Neural cell (in vitro differentiated cells): Measurements from ENCODE around the gene A2M. TPM values are rescaled to one million over a fixed set of nuclear protein-coding genes. Genes with fewer than 3 reads are reported as not detected.

Source experiments
- H2AFZ ChIP-seq: fragments of 200-600, 300-800 bp; sonication (generic), shearing (Covaris generic); 2 replicates; pipeline ENCODE4 v1.6.0; 2014; ENCODE audit warnings: low read depth, mild to moderate bottlenecking, antibody characterized with exemption, low read length, moderate library complexity
- H3F3A ChIP-seq: fragments of 200-600 bp; shearing (Covaris generic); 2 replicates; pipeline ENCODE4 v1.6.1; 2016; ENCODE audit warnings: mild to moderate bottlenecking, moderate library complexity, mixed read lengths, antibody characterized with exemption, low read length; ENCODE audit not compliant: insufficient read depth, poor library complexity, severe bottlenecking
- H3K27ac ChIP-seq: fragments of 200-600, 300-800 bp; sonication (generic), shearing (Covaris generic); 2 replicates; pipeline ENCODE4 v1.5.1; 2014; ENCODE audit warnings: mild to moderate bottlenecking, low read length, moderate library complexity
- H3K27me3 ChIP-seq: fragments of 300-800, 200-600 bp; sonication (generic), shearing (Covaris generic); 2 replicates; pipeline ENCODE4 v1.6.0; 2014; ENCODE audit warnings: mild to moderate bottlenecking, low read depth, low read length, moderate library complexity; ENCODE audit not compliant: insufficient read depth
- H3K36me3 ChIP-seq: fragments of 300-800, 200-600 bp; sonication (generic), shearing (Covaris generic); 2 replicates; pipeline ENCODE4 v1.5.1; 2014; ENCODE audit warnings: mild to moderate bottlenecking, antibody characterized with exemption, low read length, moderate library complexity; ENCODE audit not compliant: insufficient read depth
- H3K4me2 ChIP-seq: fragments of 300-800, 200-600 bp; sonication (generic), shearing (Covaris generic); 2 replicates; pipeline ENCODE4 v1.6.0; 2014; ENCODE audit warnings: mild to moderate bottlenecking, low read length
- H3K4me3 ChIP-seq: fragments of 300-800, 200-600 bp; sonication (generic), shearing (Covaris generic); 2 replicates; pipeline ENCODE4 v1.5.1; 2014; ENCODE audit warnings: mild to moderate bottlenecking, low read length, moderate library complexity
- H3K79me2 ChIP-seq: fragments of 200-600 bp; shearing (Covaris generic); replicated peaks from 2 replicates; pipeline ENCODE4 v1.6.0; 2014; ENCODE audit warnings: mild to moderate bottlenecking, low read length, moderate library complexity; ENCODE audit not compliant: insufficient read depth
- H3K9ac ChIP-seq: fragments of 300-800, 200-600 bp; sonication (generic), shearing (Covaris generic); 2 replicates; pipeline ENCODE4 v1.6.1; 2016; ENCODE audit warnings: mild to moderate bottlenecking, low read length, mixed read lengths
- H3K9me2 ChIP-seq: fragments of 200-600 bp; shearing (Covaris generic); 2 replicates; pipeline ENCODE4 v1.6.1; 2016; ENCODE audit warnings: mild to moderate bottlenecking, low read length, mixed read lengths; ENCODE audit not compliant: insufficient read depth
- H3K9me3 ChIP-seq: fragments of 200-600, 300-800 bp; sonication (generic), shearing (Covaris generic); 2 replicates; pipeline ENCODE4 v1.6.1; 2016; ENCODE audit warnings: mild to moderate bottlenecking, mixed run types, low read length, moderate library complexity, mixed read lengths
- H4K20me1 ChIP-seq: fragments of 200-600 bp; shearing (Covaris generic); 2 replicates; pipeline ENCODE4 v1.6.1; 2016; ENCODE audit warnings: mild to moderate bottlenecking, mixed run types; ENCODE audit not compliant: insufficient read depth
- CTCF ChIP-seq: fragments of 450-650 bp; IDR thresholded peaks from 2 replicates; pipeline ENCODE4 v1.5.1; 2014; ENCODE audit warnings: antibody characterized with exemption, mild to moderate bottlenecking, moderate library complexity; ENCODE audit not compliant: poor library complexity, severe bottlenecking
- EP300 ChIP-seq: fragments of 450-650 bp; conservative IDR thresholded peaks from 2 replicates; pipeline ENCODE4 v1.6.1; 2014; ENCODE audit warnings: antibody characterized with exemption, mild to moderate bottlenecking, moderate library complexity; ENCODE audit not compliant: poor library complexity, severe bottlenecking
- EZH2 ChIP-seq: fragments of 200-600, 300-800 bp; shearing (Covaris generic), sonication (generic); IDR thresholded peaks from 2 replicates; pipeline ENCODE4 v1.6.1; 2014; ENCODE audit warnings: antibody characterized with exemption, low read length, borderline replicate concordance, mild to moderate bottlenecking; ENCODE audit not compliant: insufficient read depth, poor library complexity, severe bottlenecking
- MXI1 ChIP-seq: fragments of 450-650 bp; conservative IDR thresholded peaks from 2 replicates; pipeline ENCODE4 v1.6.1; 2014; ENCODE audit warnings: antibody characterized with exemption, mild to moderate bottlenecking; ENCODE audit not compliant: poor library complexity, severe bottlenecking
- POLR2AphosphoS5 ChIP-seq: IDR thresholded peaks from 2 replicates; pipeline ENCODE4 v1.6.1; 2012
- RAD21 ChIP-seq: fragments of 450-650 bp; conservative IDR thresholded peaks from 2 replicates; pipeline ENCODE4 v1.6.1; 2014; ENCODE audit warnings: antibody characterized with exemption, mild to moderate bottlenecking, moderate library complexity
- REST ChIP-seq: IDR thresholded peaks from 2 replicates; pipeline ENCODE4 v1.6.1; 2012; ENCODE audit warnings: borderline replicate concordance
- SMC3 ChIP-seq: fragments of 450-650 bp; conservative IDR thresholded peaks from 2 replicates; pipeline ENCODE4 v1.6.1; 2014; ENCODE audit warnings: antibody characterized with exemption, mild to moderate bottlenecking, moderate library complexity; ENCODE audit not compliant: poor library complexity
- TAF1 ChIP-seq: IDR thresholded peaks from 2 replicates; pipeline ENCODE4 v1.6.1; 2012; ENCODE audit warnings: low read depth
- polyA plus RNA-seq: library from polyadenylated mRNA; depleted of rRNA; stranded (reverse); fragments of >200 nt; gene quantifications from 2 replicates; pipeline ENCODE4 v1.2.3, GENCODE V29; 2014

A2M gene
- polyA plus RNA-seq, 1 donor from 2014 or later, result 0.09 TPM

- H3K9ac ChIP-seq, result no peak overlapping the region
- H3K79me2 ChIP-seq, result no peaks in the 10 kb centered on the region
- no peak overlapping the region for H3K4me2 ChIP-seq
- no peaks in the 10 kb centered on the region for H3F3A ChIP-seq
- no peaks in the 10 kb centered on the region for H3K9me2 ChIP-seq
- TF ChIP-seq TAF1 (no peak), EP300 (no peak)
- no peaks in the 10 kb centered on the region for H3K27me3 ChIP-seq
- no peak overlapping the region for H2AFZ ChIP-seq
- no peaks in the 10 kb centered on the region for H4K20me1 ChIP-seq
- no peaks in the 10 kb centered on the region for H3K36me3 ChIP-seq
- H3K27ac ChIP-seq, result no peak overlapping the region
- no peaks in the 10 kb centered on the region for H3K9me3 ChIP-seq
- no peak overlapping the region for H3K4me3 ChIP-seq
Measured at GRCh38 chr12:9079082-9079481, 36.6 kb downstream of the A2M start.

GRCh38 chr12:9077152-9078031, 38.3 kb downstream of the A2M start:
- TF ChIP-seq RAD21, result no peak
- no peak for TF ChIP-seq REST
- TF ChIP-seq TAF1, result no peak
- TF ChIP-seq EP300, result no peak
- TF ChIP-seq EZH2, result no peak
- no peak for TF ChIP-seq SMC3
- no peak for TF ChIP-seq CTCF
- no peak for TF ChIP-seq MXI1
- no peak for TF ChIP-seq POLR2AphosphoS5
- no peak overlapping the region for H3K4me2 ChIP-seq
- no peaks in the 10 kb centered on the region for H3K9me3 ChIP-seq
- no peak overlapping the region for H3K4me3 ChIP-seq
- H3K79me2 ChIP-seq, result no peaks in the 10 kb centered on the region
- no peak overlapping the region for H3K27ac ChIP-seq
- H3K36me3 ChIP-seq, result no peaks in the 10 kb centered on the region
- H3K27me3 ChIP-seq, result no peaks in the 10 kb centered on the region
- no peaks in the 10 kb centered on the region for H3K9me2 ChIP-seq
- H2AFZ ChIP-seq, result no peak overlapping the region
- no peak overlapping the region for H3K9ac ChIP-seq
- H3F3A ChIP-seq, result no peaks in the 10 kb centered on the region
- H4K20me1 ChIP-seq, result no peaks in the 10 kb centered on the region
